Stimulated activated CD4-positive, alpha-beta T cell treated with anti-CD3 and anti-CD28 coated beads, TNF-alpha, amount 100 ng/mL, for 1 hour (primary cell): ENCODE data around the gene RNF151.

Experiments
- DNase-seq, 3 donors: peaks; one replicate each; pipeline ENCODE4 v3.0.0-alpha.2; 2020; ENCODE audit warnings: low read depth in 3 of 3, low spot score in 1 of 3

Gene RNF151

GRCh38 chr16:1991135-1991551 is 24.5 kb downstream of the RNF151 start:
- DNase-seq: no peak

- DNase-seq: no peak
These were observed 24.9 kb downstream of the RNF151 start for GRCh38 chr16:1991588-1991947.

GRCh38 chr16:1991948-1992703 is 25.5 kb downstream of the RNF151 start:
- peak; percentile 96 to 99 (median 97) for DNase-seq

GRCh38 chr16:1992704-1993317 is 26.2 kb downstream of the RNF151 start:
- DNase-seq: no peak

GRCh38 chr16:1993731-1994131 is 27.1 kb downstream of the RNF151 start:
- no peak for DNase-seq

- no peak for DNase-seq
These were observed 31.1 kb downstream of the RNF151 start for GRCh38 chr16:1997494-1998359.

- DNase-seq: no peak
These were observed 31.7 kb downstream of the RNF151 start for GRCh38 chr16:1998360-1998835.

GRCh38 chr16:1998852-1999801 is 32.5 kb downstream of the RNF151 start:
- no peak for DNase-seq

GRCh38 chr16:1999866-2000514 is 33.3 kb downstream of the RNF151 start:
- DNase-seq: no peak

GRCh38 chr16:2001035-2001434 is 34.4 kb downstream of the RNF151 start:
- no peak for DNase-seq

- DNase-seq: no peak
These were observed 35.0 kb downstream of the RNF151 start for GRCh38 chr16:2001456-2002355.

GRCh38 chr16:2002406-2003230 is 36.0 kb downstream of the RNF151 start:
- DNase-seq: no peak

GRCh38 chr16:2003231-2003826 is 36.7 kb downstream of the RNF151 start:
- DNase-seq: no peak

GRCh38 chr16:2003827-2004641 is 37.4 kb downstream of the RNF151 start:
- DNase-seq: peak; percentile 69 to 81 (median 72)

GRCh38 chr16:2004795-2005517 is 38.3 kb downstream of the RNF151 start:
- DNase-seq: no peak

GRCh38 chr16:2005646-2006045 is 39.0 kb downstream of the RNF151 start:
- DNase-seq: no peak
